SK-N-SH treated with all-trans-retinoic acid at 6 μM for 48 hours (cell line): Measurements from ENCODE around the gene SYT10.

Experiments used
- ATAC-seq: fragments of 200-7000 bp; cut with Tn5 transposase; 3 replicates; pipeline ENCODE4 v1.9.1; 2020; ENCODE audit warnings: mild to moderate bottlenecking, moderate library complexity
- ARNTL ChIP-seq: fragments of 450-650 bp; formaldehyde crosslinking; IDR thresholded peaks from 2 replicates; pipeline ENCODE4 v1.5.0; 2020; ENCODE audit warnings: low read depth, mild to moderate bottlenecking, moderate library complexity, borderline replicate concordance
- BACH2 ChIP-seq: fragments of 250-450 bp; sonication (Bioruptor Pico); IDR thresholded peaks from 2 replicates; pipeline ENCODE4 v1.9.0; 2021; ENCODE audit warnings: mild to moderate bottlenecking, borderline replicate concordance
- CSDC2 ChIP-seq: fragments of 250-450 bp; sonication (Bioruptor Pico); IDR thresholded peaks from 2 replicates; pipeline ENCODE4 v1.5.0; 2020; ENCODE audit warnings: mild to moderate bottlenecking, moderate library complexity
- ESRRG ChIP-seq: fragments of 250-450 bp; sonication (Bioruptor Pico); IDR thresholded peaks from 2 replicates; pipeline ENCODE4 v1.6.1; 2021; ENCODE audit warnings: mild to moderate bottlenecking
- GLIS3 ChIP-seq: fragments of 250-450 bp; sonication (Bioruptor Pico); IDR thresholded peaks from 2 replicates; pipeline ENCODE4 v1.5.0; 2020; ENCODE audit warnings: mild to moderate bottlenecking, moderate library complexity
- ISL1 ChIP-seq: fragments of 250-450 bp; sonication (Bioruptor Pico); IDR thresholded peaks from 2 replicates; pipeline ENCODE4 v2.1.2; 2022; ENCODE audit warnings: mild to moderate bottlenecking, moderate library complexity
- OSR1 ChIP-seq: fragments of 250-450 bp; sonication (Bioruptor Pico); IDR thresholded peaks from 2 replicates; pipeline ENCODE4 v1.8.0; 2022; ENCODE audit warnings: moderate library complexity, mild to moderate bottlenecking, inconsistent platforms
- PPARA ChIP-seq: fragments of 250-450 bp; sonication (Bioruptor Pico); IDR thresholded peaks from 2 replicates; pipeline ENCODE4 v1.5.0; 2020; ENCODE audit warnings: mild to moderate bottlenecking, borderline replicate concordance
- RARB ChIP-seq: fragments of 250-450 bp; sonication (Bioruptor Pico); IDR thresholded peaks from 2 replicates; pipeline ENCODE4 v1.8.0; 2021; ENCODE audit warnings: mild to moderate bottlenecking, moderate library complexity
- SNAI2 ChIP-seq: fragments of 250-450 bp; sonication (Bioruptor Pico); IDR thresholded peaks from 2 replicates; pipeline ENCODE4 v1.5.0; 2020; ENCODE audit warnings: mild to moderate bottlenecking, moderate library complexity
- TCF4 ChIP-seq: fragments of 250-450 bp; sonication (Bioruptor Pico); IDR thresholded peaks from 2 replicates; pipeline ENCODE4 v1.8.0; 2021; ENCODE audit warnings: mild to moderate bottlenecking, moderate library complexity, borderline replicate concordance
- TOX ChIP-seq: fragments of 250-450 bp; sonication (Bioruptor Pico); IDR thresholded peaks from 2 replicates; pipeline ENCODE4 v1.8.0; 2021; ENCODE audit warnings: mild to moderate bottlenecking, moderate library complexity, borderline replicate concordance
- ZC3H10 ChIP-seq: fragments of 250-450 bp; sonication (Bioruptor Pico); IDR thresholded peaks from 2 replicates; pipeline ENCODE4 v1.5.1; 2021; ENCODE audit warnings: mild to moderate bottlenecking, moderate library complexity
- ZFP3 ChIP-seq: fragments of 250-450 bp; sonication (Bioruptor Pico); IDR thresholded peaks from 2 replicates; pipeline ENCODE4 v1.5.0; 2020; ENCODE audit warnings: mild to moderate bottlenecking, moderate library complexity
- ZFP30 ChIP-seq: fragments of 450-650 bp; formaldehyde crosslinking; IDR thresholded peaks from 2 replicates; pipeline ENCODE4 v1.5.0; 2022; ENCODE audit warnings: mild to moderate bottlenecking, moderate library complexity
- ZNF565 ChIP-seq: fragments of 450-650 bp; formaldehyde crosslinking; conservative IDR thresholded peaks from 2 replicates; pipeline ENCODE4 v1.5.0; 2020; ENCODE audit warnings: low read depth, mild to moderate bottlenecking, moderate library complexity
- ZNF70 ChIP-seq: fragments of 450-650 bp; formaldehyde crosslinking; IDR thresholded peaks from 2 replicates; pipeline ENCODE4 v1.5.0; 2020; ENCODE audit warnings: mild to moderate bottlenecking, moderate library complexity
- ZNF8 ChIP-seq: fragments of 450-650 bp; formaldehyde crosslinking; IDR thresholded peaks from 2 replicates; pipeline ENCODE4 v1.5.0; 2020; ENCODE audit warnings: mild to moderate bottlenecking, moderate library complexity
- TF ChIP-seq, protein P1 (sequence below): fragments of 250-450 bp; sonication (Bioruptor Pico); IDR thresholded peaks from 2 replicates; pipeline ENCODE4 v1.5.1; 2021; ENCODE audit warnings: mild to moderate bottlenecking, moderate library complexity
- TF ChIP-seq, protein P2 (sequence below): fragments of 250-450 bp; sonication (Bioruptor Pico); IDR thresholded peaks from 2 replicates; pipeline ENCODE4 v1.5.1; 2020; ENCODE audit warnings: low read depth, mild to moderate bottlenecking, moderate library complexity
- TF ChIP-seq, protein P3 (sequence below): fragments of 250-450 bp; sonication (Bioruptor Pico); IDR thresholded peaks from 2 replicates; pipeline ENCODE4 v1.8.0; 2021; ENCODE audit warnings: low read depth, mild to moderate bottlenecking, moderate library complexity, borderline replicate concordance
- TF ChIP-seq, protein P4 (sequence below): fragments of 250-450 bp; sonication (Bioruptor Pico); IDR thresholded peaks from 2 replicates; pipeline ENCODE4 v1.5.0; 2020; ENCODE audit warnings: mild to moderate bottlenecking, moderate library complexity
- TF ChIP-seq, protein P5 (sequence below): fragments of 250-450 bp; sonication (Bioruptor Pico); IDR thresholded peaks from 2 replicates; pipeline ENCODE4 v1.8.0; 2020; ENCODE audit warnings: mild to moderate bottlenecking, moderate library complexity, borderline replicate concordance

The SYT10 gene

DNA sequence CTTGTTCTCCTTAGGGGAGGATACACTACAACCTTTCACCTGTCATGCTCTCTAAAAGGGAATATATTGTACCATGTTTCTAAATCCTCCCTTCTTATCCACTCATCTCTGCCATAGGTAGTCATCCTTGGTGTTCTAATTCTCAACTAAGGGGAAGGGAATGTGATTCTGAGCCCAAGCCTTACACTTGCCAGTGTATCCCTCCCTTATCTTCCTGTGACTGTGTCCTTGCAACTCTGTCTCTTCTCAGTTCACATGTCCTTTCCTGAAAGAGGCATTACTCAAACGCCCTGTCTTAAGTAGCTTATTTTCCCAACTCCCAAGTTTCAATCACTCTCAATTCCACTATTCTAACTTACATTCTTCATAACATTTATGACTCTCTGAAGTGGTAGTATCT, 44.5 kb upstream of the SYT10 start:
- ATAC-seq = no peak
- no peak for TF ChIP-seq ARNTL (CRISPR knock-in tag)
- no peak for TF ChIP-seq ZFP30 (CRISPR knock-in tag)
- no peak for TF ChIP-seq ISL1
- no peak for TF ChIP-seq TCF4
- no peak for TF ChIP-seq ESRRG
- TF ChIP-seq TOX (CRISPR knock-in tag) = no peak
- TF ChIP-seq ZNF565 (CRISPR knock-in tag) = no peak
- no peak for TF ChIP-seq CSDC2 (CRISPR knock-in tag)
- TF ChIP-seq, protein P1, sequence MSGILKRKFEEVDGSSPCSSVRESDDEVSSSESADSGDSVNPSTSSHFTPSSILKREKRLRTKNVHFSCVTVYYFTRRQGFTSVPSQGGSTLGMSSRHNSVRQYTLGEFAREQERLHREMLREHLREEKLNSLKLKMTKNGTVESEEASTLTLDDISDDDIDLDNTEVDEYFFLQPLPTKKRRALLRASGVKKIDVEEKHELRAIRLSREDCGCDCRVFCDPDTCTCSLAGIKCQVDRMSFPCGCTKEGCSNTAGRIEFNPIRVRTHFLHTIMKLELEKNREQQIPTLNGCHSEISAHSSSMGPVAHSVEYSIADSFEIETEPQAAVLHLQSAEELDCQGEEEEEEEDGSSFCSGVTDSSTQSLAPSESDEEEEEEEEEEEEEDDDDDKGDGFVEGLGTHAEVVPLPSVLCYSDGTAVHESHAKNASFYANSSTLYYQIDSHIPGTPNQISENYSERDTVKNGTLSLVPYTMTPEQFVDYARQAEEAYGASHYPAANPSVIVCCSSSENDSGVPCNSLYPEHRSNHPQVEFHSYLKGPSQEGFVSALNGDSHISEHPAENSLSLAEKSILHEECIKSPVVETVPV (CRISPR knock-in tag) = no peak
- TF ChIP-seq, all 23 proteins: peak for 0

DNA sequence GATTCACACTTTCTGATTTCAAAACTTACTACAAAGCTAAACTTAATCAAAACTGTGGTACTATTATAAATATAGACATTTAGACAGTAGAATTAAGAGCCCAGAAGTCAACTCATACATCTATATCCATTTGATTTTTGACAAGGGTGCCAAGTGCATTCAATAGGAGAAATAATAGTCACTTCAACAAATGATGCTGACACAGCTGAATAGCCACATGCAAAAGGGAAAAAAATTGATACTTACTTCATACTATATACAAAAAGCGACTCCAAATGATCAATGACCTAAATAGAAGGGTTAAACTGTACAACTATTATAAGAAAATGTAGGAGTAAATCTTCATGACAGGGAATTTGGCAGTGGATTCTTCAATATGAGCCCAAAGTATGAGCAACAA, 40.7 kb upstream of the SYT10 start:
- TF ChIP-seq ARNTL (CRISPR knock-in tag) (no peak), PPARA (no peak), GLIS3 (CRISPR knock-in tag) (no peak), ESRRG (no peak), TOX (CRISPR knock-in tag) (no peak), ZNF8 (CRISPR knock-in tag) (no peak), TCF4 (no peak), SNAI2 (no peak), BACH2 (CRISPR knock-in tag) (no peak), ZFP3 (CRISPR knock-in tag) (no peak), OSR1 (CRISPR knock-in tag) (no peak), ZNF70 (no peak), ZNF565 (CRISPR knock-in tag) (no peak), CSDC2 (CRISPR knock-in tag) (no peak)
- TF ChIP-seq, protein P2, sequence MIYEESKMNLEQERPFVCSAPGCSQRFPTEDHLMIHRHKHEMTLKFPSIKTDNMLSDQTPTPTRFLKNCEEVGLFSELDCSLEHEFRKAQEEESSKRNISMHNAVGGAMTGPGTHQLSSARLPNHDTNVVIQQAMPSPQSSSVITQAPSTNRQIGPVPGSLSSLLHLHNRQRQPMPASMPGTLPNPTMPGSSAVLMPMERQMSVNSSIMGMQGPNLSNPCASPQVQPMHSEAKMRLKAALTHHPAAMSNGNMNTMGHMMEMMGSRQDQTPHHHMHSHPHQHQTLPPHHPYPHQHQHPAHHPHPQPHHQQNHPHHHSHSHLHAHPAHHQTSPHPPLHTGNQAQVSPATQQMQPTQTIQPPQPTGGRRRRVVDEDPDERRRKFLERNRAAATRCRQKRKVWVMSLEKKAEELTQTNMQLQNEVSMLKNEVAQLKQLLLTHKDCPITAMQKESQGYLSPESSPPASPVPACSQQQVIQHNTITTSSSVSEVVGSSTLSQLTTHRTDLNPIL (CRISPR knock-in tag) = no peak
- TF ChIP-seq, protein P3, sequence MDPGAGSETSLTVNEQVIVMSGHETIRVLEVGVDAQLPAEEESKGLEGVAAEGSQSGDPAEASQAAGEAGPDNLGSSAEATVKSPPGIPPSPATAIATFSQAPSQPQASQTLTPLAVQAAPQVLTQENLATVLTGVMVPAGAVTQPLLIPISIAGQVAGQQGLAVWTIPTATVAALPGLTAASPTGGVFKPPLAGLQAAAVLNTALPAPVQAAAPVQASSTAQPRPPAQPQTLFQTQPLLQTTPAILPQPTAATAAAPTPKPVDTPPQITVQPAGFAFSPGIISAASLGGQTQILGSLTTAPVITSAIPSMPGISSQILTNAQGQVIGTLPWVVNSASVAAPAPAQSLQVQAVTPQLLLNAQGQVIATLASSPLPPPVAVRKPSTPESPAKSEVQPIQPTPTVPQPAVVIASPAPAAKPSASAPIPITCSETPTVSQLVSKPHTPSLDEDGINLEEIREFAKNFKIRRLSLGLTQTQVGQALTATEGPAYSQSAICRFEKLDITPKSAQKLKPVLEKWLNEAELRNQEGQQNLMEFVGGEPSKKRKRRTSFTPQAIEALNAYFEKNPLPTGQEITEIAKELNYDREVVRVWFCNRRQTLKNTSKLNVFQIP (CRISPR knock-in tag) = no peak
- TF ChIP-seq, protein P4, sequence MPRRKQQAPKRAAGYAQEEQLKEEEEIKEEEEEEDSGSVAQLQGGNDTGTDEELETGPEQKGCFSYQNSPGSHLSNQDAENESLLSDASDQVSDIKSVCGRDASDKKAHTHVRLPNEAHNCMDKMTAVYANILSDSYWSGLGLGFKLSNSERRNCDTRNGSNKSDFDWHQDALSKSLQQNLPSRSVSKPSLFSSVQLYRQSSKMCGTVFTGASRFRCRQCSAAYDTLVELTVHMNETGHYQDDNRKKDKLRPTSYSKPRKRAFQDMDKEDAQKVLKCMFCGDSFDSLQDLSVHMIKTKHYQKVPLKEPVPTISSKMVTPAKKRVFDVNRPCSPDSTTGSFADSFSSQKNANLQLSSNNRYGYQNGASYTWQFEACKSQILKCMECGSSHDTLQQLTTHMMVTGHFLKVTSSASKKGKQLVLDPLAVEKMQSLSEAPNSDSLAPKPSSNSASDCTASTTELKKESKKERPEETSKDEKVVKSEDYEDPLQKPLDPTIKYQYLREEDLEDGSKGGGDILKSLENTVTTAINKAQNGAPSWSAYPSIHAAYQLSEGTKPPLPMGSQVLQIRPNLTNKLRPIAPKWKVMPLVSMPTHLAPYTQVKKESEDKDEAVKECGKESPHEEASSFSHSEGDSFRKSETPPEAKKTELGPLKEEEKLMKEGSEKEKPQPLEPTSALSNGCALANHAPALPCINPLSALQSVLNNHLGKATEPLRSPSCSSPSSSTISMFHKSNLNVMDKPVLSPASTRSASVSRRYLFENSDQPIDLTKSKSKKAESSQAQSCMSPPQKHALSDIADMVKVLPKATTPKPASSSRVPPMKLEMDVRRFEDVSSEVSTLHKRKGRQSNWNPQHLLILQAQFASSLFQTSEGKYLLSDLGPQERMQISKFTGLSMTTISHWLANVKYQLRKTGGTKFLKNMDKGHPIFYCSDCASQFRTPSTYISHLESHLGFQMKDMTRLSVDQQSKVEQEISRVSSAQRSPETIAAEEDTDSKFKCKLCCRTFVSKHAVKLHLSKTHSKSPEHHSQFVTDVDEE (CRISPR knock-in tag) = no peak
- ATAC-seq = no peak

DNA sequence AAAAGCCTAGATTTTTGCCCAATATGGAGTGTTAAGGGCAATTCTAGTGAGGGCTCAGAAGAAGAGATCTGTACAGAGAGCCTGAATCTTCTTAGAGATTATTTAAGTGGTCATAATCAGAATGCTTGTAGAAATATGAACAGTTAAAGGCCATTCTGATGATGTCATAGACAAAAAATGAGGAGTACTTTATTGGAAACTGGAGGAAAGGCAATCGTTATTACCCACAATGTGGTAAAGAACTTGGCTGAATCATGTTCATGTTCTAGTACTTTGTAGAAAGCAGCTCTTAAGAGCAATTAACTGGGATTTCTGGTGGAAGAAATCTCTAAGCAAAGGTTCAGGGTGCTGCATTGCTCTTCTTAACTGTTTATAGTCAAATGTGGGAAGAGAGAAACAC, 36.4 kb upstream of the SYT10 start:
- no peak for ATAC-seq
- TF ChIP-seq ISL1 = no peak
- TF ChIP-seq BACH2 (CRISPR knock-in tag) = no peak
- TF ChIP-seq TOX (CRISPR knock-in tag) = no peak
- no peak for TF ChIP-seq ZC3H10 (CRISPR knock-in tag)
- no peak for TF ChIP-seq GLIS3 (CRISPR knock-in tag)
- TF ChIP-seq PPARA = no peak
- TF ChIP-seq, protein P3 (CRISPR knock-in tag) = no peak
- TF ChIP-seq ARNTL (CRISPR knock-in tag) = no peak
- TF ChIP-seq CSDC2 (CRISPR knock-in tag) = no peak
- TF ChIP-seq, protein P2 (CRISPR knock-in tag) = no peak
- TF ChIP-seq OSR1 (CRISPR knock-in tag) = no peak
- TF ChIP-seq TCF4 = no peak
- no peak for TF ChIP-seq ZNF8 (CRISPR knock-in tag)
- TF ChIP-seq, protein P1 (CRISPR knock-in tag) = no peak
- TF ChIP-seq, protein P5, sequence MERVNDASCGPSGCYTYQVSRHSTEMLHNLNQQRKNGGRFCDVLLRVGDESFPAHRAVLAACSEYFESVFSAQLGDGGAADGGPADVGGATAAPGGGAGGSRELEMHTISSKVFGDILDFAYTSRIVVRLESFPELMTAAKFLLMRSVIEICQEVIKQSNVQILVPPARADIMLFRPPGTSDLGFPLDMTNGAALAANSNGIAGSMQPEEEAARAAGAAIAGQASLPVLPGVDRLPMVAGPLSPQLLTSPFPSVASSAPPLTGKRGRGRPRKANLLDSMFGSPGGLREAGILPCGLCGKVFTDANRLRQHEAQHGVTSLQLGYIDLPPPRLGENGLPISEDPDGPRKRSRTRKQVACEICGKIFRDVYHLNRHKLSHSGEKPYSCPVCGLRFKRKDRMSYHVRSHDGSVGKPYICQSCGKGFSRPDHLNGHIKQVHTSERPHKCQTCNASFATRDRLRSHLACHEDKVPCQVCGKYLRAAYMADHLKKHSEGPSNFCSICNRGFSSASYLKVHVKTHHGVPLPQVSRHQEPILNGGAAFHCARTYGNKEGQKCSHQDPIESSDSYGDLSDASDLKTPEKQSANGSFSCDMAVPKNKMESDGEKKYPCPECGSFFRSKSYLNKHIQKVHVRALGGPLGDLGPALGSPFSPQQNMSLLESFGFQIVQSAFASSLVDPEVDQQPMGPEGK (CRISPR knock-in tag) = no peak
- no peak for TF ChIP-seq RARB
- no peak for TF ChIP-seq ESRRG
